Measurements from ENCODE around the gene GRID1.

GRID1 gene

GRCh38 chr10:86266446-86267242, 100.0 kb downstream of the GRID1 start:
- no peak for TF ChIP-seq CTCF (conservative IDR thresholded peaks at IDR 0.05; ENCODE audit: low read depth, low read length)
- DNase-seq (ENCODE audit: low read depth): no peak
- H3K4me3 ChIP-seq (ENCODE audit: low read depth, low read length): no peak overlapping the region

GRCh38 chr10:86265895-86266259, 100.7 kb downstream of the GRID1 start:
- no peak for TF ChIP-seq CTCF (conservative IDR thresholded peaks at IDR 0.05; ENCODE audit: low read depth, low read length)
- H3K4me3 ChIP-seq (ENCODE audit: low read depth, low read length): no peak overlapping the region
- DNase-seq (ENCODE audit: low read depth): no peak

GRCh38 chr10:86265236-86265894, 101.2 kb downstream of the GRID1 start:
- no peak overlapping the region for H3K4me3 ChIP-seq (ENCODE audit: low read depth, low read length)
- no peak for TF ChIP-seq CTCF (conservative IDR thresholded peaks at IDR 0.05; ENCODE audit: low read depth, low read length)
- no peak for DNase-seq (ENCODE audit: low read depth)

- no peak overlapping the region for H3K4me3 ChIP-seq (ENCODE audit: low read depth, low read length)
- DNase-seq (ENCODE audit: low read depth): no peak
- no peak for TF ChIP-seq CTCF (conservative IDR thresholded peaks at IDR 0.05; ENCODE audit: low read depth, low read length)
Observed at GRCh38 chr10:86264481-86265231, 101.9 kb downstream of the GRID1 start.

GRCh38 chr10:86263907-86264306, 102.7 kb downstream of the GRID1 start:
- no peak for TF ChIP-seq CTCF (conservative IDR thresholded peaks at IDR 0.05; ENCODE audit: low read depth, low read length)
- no peak overlapping the region for H3K4me3 ChIP-seq (ENCODE audit: low read depth, low read length)
- DNase-seq (ENCODE audit: low read depth): no peak

GRCh38 chr10:86263209-86263608, 103.4 kb downstream of the GRID1 start:
- DNase-seq (ENCODE audit: low read depth): no peak
- H3K4me3 ChIP-seq (ENCODE audit: low read depth, low read length): no peak overlapping the region
- TF ChIP-seq CTCF (conservative IDR thresholded peaks at IDR 0.05; ENCODE audit: low read depth, low read length): no peak

Measured in choroid plexus epithelial cell (primary cell).